ENCODE results near the gene SMIM26.

Gene SMIM26

DNA sequence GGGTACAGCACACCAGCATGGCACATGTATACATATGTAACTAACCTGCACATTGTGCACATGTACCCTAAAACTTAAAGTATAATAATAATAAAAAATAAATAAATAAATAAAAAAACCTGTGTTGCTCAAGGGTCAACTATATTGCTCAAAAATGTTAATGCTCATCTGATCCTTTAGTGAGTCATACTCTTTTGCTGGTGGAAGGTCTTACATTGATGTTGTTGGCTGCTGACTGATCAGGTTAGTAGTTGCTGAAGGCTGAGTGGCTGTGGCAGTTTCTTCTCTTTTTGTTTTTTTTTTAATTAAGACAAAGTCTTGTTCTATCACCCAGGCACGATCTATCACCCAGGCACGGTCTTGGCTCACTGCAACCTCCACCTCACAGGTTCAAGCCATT lies 29.6 kb upstream of the SMIM26 start:
- H3K4me2 ChIP-seq (ENCODE audit: low read depth, low read length, poor library complexity, severe bottlenecking), result no peak overlapping the region
- no peaks in the 10 kb centered on the region for H3K4me1 ChIP-seq (ENCODE audit: insufficient read depth, low read length, poor library complexity, severe bottlenecking)
- no peaks in the 10 kb centered on the region for H3K27me3 ChIP-seq (ENCODE audit: insufficient read depth, low read length, poor library complexity, severe bottlenecking)
- TF ChIP-seq, protein P1, sequence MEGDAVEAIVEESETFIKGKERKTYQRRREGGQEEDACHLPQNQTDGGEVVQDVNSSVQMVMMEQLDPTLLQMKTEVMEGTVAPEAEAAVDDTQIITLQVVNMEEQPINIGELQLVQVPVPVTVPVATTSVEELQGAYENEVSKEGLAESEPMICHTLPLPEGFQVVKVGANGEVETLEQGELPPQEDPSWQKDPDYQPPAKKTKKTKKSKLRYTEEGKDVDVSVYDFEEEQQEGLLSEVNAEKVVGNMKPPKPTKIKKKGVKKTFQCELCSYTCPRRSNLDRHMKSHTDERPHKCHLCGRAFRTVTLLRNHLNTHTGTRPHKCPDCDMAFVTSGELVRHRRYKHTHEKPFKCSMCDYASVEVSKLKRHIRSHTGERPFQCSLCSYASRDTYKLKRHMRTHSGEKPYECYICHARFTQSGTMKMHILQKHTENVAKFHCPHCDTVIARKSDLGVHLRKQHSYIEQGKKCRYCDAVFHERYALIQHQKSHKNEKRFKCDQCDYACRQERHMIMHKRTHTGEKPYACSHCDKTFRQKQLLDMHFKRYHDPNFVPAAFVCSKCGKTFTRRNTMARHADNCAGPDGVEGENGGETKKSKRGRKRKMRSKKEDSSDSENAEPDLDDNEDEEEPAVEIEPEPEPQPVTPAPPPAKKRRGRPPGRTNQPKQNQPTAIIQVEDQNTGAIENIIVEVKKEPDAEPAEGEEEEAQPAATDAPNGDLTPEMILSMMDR (conservative IDR thresholded peaks at IDR 0.05; ENCODE audit: low read length), result no peak
- TF ChIP-seq EZH2phosphoT487 (IDR thresholded peaks at IDR 0.05; ENCODE audit: borderline replicate concordance), result no peak
- no peak overlapping the region for H3K4me3 ChIP-seq (ENCODE audit: low read length, poor library complexity, severe bottlenecking)
- H2AFZ ChIP-seq (ENCODE audit: low read length), result no peak overlapping the region
- no peaks in the 10 kb centered on the region for H3K9me2 ChIP-seq (replicated peaks; ENCODE audit: low read depth, low read length)
- H3F3A ChIP-seq (ENCODE audit: low read depth), result no peaks in the 10 kb centered on the region
- no peaks in the 10 kb centered on the region for H3K79me2 ChIP-seq (ENCODE audit: insufficient read depth, low read length)
- no peaks in the 10 kb centered on the region for H3K9me3 ChIP-seq (ENCODE audit: insufficient read depth, low read depth, low read length)
- no peaks in the 10 kb centered on the region for H4K20me1 ChIP-seq (ENCODE audit: insufficient read depth, low read length, poor library complexity, severe bottlenecking)
- no peak overlapping the region for H3K9ac ChIP-seq (ENCODE audit: low read depth, low read length, poor library complexity, severe bottlenecking)
- peaks cover 61% of the 10 kb centered on the region; the same call in 1 of the 2 replicates for H3K36me3 ChIP-seq (ENCODE audit: insufficient read depth, low read length)

DNA sequence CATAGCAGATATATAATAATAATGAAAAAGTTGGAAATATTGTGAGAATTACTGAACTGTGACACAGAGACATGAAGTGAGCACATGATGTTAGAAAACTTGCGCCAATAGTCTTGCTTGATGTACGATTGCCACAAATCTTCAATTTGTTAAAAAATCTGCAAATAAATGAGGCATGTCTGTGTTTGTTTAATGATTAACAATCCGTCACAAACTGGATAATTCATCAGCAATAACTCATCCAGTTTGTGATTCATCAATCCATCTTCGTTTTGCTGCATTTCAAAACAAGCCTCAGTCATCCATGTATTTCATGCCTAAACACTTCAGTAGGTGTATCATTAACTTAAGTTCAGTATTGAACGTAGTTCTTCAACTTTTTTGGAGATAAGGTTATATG lies 25.5 kb upstream of the SMIM26 start:
- H3K36me3 ChIP-seq (ENCODE audit: insufficient read depth, low read length), result peaks cover 55% of the 10 kb centered on the region; the same call in 1 of the 2 replicates
- H3K4me1 ChIP-seq (ENCODE audit: insufficient read depth, low read length, poor library complexity, severe bottlenecking), result no peaks in the 10 kb centered on the region
- no peak overlapping the region for H2AFZ ChIP-seq (ENCODE audit: low read length)
- H3K79me2 ChIP-seq (ENCODE audit: insufficient read depth, low read length), result no peaks in the 10 kb centered on the region
- H3K4me3 ChIP-seq (ENCODE audit: low read length, poor library complexity, severe bottlenecking), result no peak overlapping the region
- no peaks in the 10 kb centered on the region for H3K9me2 ChIP-seq (replicated peaks; ENCODE audit: low read depth, low read length)
- no peak for TF ChIP-seq EZH2phosphoT487 (IDR thresholded peaks at IDR 0.05; ENCODE audit: borderline replicate concordance)
- TF ChIP-seq, protein P1 (conservative IDR thresholded peaks at IDR 0.05; ENCODE audit: low read length), result no peak
- no peaks in the 10 kb centered on the region for H3K9me3 ChIP-seq (ENCODE audit: insufficient read depth, low read depth, low read length)
- no peaks in the 10 kb centered on the region for H3F3A ChIP-seq (ENCODE audit: low read depth)
- no peaks in the 10 kb centered on the region for H4K20me1 ChIP-seq (ENCODE audit: insufficient read depth, low read length, poor library complexity, severe bottlenecking)
- no peaks in the 10 kb centered on the region for H3K27me3 ChIP-seq (ENCODE audit: insufficient read depth, low read length, poor library complexity, severe bottlenecking)
- no peak overlapping the region for H3K4me2 ChIP-seq (ENCODE audit: low read depth, low read length, poor library complexity, severe bottlenecking)
- H3K9ac ChIP-seq (ENCODE audit: low read depth, low read length, poor library complexity, severe bottlenecking), result no peak overlapping the region

DNA sequence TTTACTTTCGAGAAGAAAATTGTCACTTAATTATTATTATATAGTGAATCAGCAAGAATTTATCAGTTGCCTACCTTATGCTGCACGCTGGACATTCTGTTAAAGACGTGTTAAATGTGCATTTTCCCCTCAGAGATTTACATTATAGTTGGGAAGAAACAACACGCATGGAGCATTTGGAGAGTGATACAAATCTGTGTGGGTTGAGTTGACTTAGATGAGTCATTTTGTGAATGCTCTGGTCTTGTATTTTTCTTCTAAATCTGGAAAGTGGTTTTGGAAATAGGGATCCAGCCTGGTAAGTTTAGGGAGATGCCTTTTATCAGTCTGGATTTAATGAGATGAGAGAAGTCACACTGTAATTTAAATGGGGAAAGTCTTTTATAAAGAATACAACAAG lies 24.0 kb upstream of the SMIM26 start:
- Histone ChIP-seq H3K36me3 (ENCODE audit: insufficient read depth, low read length) (peaks cover 60% of the 10 kb centered on the region; the same call in 1 of the 2 replicates), H3F3A (ENCODE audit: low read depth) (no peaks in the 10 kb centered on the region), H3K9me3 (ENCODE audit: insufficient read depth, low read depth, low read length) (no peaks in the 10 kb centered on the region), H3K9ac (ENCODE audit: low read depth, low read length, poor library complexity, severe bottlenecking) (no peak overlapping the region), H3K79me2 (ENCODE audit: insufficient read depth, low read length) (no peaks in the 10 kb centered on the region), H3K4me2 (ENCODE audit: low read depth, low read length, poor library complexity, severe bottlenecking) (no peak overlapping the region), H3K27me3 (ENCODE audit: insufficient read depth, low read length, poor library complexity, severe bottlenecking) (no peaks in the 10 kb centered on the region), H3K4me1 (ENCODE audit: insufficient read depth, low read length, poor library complexity, severe bottlenecking) (no peaks in the 10 kb centered on the region), H3K4me3 (ENCODE audit: low read length, poor library complexity, severe bottlenecking) (no peak overlapping the region), H2AFZ (ENCODE audit: low read length) (no peak overlapping the region), H3K9me2 (replicated peaks; ENCODE audit: low read depth, low read length) (no peaks in the 10 kb centered on the region), H4K20me1 (ENCODE audit: insufficient read depth, low read length, poor library complexity, severe bottlenecking) (no peaks in the 10 kb centered on the region)
- TF ChIP-seq, protein P1 (conservative IDR thresholded peaks at IDR 0.05; ENCODE audit: low read length), result no peak
- no peak for TF ChIP-seq EZH2phosphoT487 (IDR thresholded peaks at IDR 0.05; ENCODE audit: borderline replicate concordance)
